Activated CD8-positive, alpha-beta memory T cell treated with anti-CD3 and anti-CD28 coated beads, Interleukin-2, amount 50 U/mL, for 1 hour (primary cell): ENCODE results near the gene CNOT6L.
"Not testable (repeated sequence)": the region's sequence is repeated elsewhere in the genome, so short reads cannot be mapped to it uniquely, and the experiment has no call there.

ENCODE experiments used
- DNase-seq: peaks from one replicate; pipeline ENCODE4 v3.0.0-alpha.2; 2020; ENCODE audit errors: extremely low read depth

CNOT6L gene

DNA sequence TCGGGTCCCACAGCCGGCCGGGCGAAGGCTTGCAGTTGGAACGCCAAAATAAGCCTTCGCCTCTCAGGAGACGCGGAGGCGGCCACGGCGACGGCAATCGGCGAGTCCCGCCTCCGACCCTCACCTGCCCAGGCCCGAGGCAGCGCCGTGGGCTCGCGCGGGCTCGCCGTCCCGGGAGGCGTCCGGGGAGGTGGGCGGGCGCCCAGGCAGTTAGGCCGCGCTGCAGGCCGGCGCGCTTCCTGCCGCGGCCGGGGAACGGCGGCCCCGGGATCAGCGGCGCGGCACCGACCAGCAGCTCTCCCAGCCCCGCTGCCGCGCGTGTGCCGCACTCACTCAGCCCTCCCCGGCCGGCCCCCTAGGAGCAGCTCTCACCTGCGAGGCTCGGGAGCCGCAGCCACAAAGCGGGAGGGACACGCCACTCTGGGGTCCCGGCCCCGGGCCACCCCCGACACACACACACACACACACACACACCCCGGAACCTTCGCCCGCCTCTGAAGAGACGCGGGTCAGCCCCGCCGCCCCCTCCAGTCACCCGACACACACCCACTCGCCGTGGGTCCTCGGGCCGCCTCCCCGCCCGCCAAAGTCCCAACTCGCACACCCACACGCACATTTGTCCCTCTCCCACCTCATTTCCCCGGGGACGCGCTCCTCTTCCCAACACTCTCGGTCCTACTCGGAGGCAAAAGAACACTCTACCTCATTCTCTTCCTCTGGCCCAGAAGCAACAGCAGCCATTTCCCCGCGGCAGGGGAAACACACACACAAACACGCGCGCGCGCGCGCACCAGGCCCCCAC, at the start of gene CNOT6L:
Gene CNOT6L, minus strand, starts transcription at position 767 of the 802 bp plus-strand sequence. Its CDS starts 60 bp downstream, at position 707.
- no peak for DNase-seq

DNA sequence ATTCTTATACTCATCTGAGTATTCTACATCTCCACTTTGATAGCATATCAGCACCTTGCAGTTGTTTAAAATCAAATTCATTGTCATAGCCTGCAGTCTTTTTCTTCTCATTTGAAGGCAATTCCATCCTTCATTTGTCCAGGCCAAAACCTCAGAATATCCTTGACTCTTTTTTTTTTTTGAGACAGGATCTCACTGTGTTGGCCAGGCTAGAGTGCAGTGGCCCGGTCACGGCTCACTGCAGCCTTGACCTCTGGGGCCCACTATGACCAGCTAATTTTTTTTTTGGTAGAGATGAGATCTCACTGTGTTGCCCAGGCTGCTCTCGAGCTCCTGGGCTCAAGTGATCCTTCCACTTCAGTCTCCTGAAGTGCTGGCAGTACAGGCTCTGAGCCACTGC, 46.1 kb upstream of the CNOT6L start:
- no peak for DNase-seq

DNA sequence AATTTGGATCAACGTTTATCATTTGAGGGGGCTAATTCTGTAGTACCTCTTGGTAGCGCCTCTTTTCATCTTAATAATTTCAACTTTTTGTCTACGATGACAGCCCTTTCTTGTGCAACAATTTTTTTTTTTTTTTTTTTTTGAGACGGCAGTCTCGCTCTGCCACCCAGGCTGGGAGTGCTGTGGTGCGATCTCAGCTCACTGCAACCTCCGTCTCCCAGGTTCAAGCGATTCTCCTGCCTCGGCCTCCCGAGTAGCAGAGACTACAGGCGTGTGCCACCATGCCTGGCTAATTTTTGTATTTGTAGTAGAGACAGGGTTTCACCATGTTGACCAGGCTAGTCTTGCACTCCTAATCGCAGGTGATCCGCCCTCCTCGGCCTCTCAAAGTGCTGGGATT, 44.2 kb upstream of the CNOT6L start:
- DNase-seq: not testable (repeated sequence)

DNA sequence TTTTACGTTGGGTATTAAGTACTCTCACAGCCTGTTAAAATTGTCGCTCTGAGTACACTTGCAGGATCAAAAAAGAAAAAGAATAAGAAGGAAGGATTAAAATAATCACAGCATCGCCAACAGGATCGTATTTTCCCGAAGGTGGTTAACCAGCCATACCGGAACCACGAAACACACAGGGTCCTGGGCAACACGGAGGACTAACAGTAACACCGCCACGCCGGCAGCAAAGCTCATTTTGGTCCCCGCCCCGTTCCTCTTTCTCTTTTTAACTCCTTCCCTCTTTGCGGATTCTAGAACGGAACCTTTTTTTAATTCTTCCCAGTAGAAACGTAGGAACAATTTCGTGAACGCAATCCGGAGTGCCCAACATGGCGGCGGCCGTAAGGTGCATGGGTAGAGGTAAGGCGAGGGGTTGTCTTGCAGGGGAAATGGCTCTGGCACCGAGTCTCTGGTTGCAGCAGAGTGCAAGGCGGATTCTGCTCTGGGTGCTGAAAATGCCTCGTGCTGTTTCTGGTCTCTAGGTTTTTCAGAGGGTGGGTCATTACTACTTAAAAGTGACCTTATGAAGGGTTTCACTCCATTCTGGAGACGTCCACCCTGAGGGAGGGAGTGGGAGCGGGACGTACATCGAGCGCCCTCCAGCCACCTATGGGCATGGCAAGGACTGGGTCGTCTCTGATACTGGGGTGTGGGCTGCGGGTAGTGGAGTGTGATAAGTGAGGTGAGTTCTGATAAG, 43.5 kb upstream of the CNOT6L start, which contains the start of gene MRPL1:
Gene MRPL1, plus strand, starts transcription at position 353 of the 739 bp plus-strand sequence. Its CDS starts 19 bp downstream, at position 372.
- DNase-seq: peak; percentile 89

DNA sequence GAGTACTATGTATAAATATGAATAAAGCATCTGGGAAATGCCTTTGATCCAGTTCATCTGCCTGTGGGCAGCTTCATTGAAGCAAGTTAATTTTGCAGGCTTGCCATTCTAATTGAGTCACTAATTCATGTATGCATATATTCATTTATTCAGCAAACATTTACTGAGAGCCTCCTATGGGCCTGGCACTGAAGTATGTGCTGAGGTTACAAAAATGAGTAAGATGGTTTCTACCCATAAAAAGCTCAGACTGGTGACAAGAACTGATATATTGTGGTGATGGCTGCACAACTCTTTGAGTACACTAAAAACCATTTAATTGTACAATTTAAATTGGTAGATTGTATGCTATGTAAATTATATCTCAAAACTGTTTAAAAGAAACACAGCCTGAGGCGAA, 42.3 kb upstream of the CNOT6L start:
- DNase-seq: no peak

DNA sequence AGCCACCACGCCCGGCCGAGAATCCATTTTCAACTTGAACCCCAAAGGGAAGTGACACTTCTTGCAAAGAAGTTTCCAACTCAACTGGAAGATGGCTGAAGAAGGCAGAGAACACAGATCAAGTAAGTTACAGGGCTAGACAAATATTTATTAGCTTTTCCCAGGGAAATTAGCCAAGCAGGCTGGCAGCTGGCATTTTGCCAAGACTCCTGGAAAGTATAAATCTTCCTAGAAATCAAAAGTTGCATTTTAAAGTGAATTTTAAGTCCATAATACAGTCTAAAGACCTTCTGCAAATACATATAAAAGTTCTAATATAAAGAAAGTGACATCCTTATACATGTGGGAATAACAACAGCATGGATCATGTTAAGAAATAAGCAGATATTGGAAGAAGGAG, 40.1 kb upstream of the CNOT6L start:
- DNase-seq: no peak

DNA sequence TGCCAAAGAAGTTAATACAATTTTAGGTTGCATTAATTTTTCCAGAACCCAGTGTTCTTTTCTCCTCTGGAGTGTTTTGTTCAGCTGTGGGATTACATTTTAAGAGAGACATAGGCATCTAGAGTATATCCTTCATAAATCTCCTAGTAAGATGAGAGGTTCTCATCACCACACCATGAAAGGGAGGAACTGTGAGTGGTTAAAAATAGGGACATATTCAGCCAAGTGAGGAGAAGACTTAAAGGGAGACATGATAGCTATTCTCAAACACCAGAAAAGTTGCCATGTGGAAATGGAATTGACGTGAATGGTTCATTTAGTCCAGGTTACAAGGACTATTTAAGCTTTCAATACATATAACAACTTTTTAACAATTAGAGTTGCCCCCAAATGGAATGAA, 37.0 kb upstream of the CNOT6L start:
- DNase-seq: no peak

DNA sequence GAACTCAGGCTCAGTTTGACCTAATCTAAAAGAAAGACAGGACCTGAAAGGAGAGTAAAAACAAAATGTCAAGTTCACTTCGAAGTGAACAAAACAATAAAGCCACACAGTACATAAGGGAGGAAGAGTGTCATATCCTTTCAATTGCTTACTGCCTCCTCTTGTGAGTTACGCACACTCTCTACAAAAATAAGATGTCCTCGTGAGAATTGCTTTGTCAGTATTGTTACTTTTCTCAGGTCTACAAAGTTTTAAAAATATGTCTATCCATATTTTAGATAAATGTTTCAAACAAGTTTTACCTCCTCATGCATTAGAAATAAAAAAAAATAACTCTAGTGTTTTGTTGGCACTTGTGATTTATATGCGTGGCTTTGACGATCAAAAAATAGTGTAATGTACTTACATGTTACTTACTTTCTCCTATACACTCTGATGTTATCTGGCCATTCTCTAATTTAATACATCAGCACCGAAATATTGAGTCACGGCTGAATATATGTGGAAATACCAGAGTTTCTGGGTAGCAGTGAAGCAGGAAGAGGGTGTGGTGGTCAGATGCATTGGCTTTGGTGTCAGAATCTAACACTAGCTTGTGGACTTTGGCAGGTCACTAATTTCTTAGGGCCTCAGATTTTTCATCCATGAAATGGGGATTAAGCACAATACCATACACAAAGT, 35.4 kb upstream of the CNOT6L start:
- DNase-seq: no peak

DNA sequence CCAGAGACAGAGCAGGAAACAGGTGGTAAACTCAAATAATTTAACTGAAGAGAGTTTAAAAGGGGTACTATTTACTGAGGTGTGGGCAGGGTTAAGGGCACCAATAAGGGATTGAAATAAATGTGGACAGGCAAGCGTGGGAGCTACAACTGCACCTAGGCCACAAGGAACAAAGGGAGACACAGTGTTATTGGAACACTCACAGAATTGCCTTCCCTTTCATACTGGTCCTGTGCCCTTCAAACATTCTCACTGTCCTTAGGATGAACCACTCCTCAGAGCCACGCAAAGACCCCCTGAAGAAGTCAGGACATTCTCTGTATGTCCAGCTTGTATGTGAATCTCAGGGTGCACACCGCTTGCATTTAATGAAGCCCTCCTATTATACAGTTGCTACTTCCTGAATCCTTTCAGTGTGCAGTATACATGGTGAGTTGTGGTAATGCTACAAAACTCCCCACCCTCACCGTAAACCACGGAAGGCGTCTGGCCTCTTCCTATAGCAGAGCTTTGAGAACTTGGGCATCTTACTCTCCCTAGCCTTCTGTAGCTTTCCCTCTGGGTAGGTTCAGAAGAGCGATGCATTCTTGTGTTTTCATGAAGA, 33.8 kb upstream of the CNOT6L start:
- DNase-seq: no peak

DNA sequence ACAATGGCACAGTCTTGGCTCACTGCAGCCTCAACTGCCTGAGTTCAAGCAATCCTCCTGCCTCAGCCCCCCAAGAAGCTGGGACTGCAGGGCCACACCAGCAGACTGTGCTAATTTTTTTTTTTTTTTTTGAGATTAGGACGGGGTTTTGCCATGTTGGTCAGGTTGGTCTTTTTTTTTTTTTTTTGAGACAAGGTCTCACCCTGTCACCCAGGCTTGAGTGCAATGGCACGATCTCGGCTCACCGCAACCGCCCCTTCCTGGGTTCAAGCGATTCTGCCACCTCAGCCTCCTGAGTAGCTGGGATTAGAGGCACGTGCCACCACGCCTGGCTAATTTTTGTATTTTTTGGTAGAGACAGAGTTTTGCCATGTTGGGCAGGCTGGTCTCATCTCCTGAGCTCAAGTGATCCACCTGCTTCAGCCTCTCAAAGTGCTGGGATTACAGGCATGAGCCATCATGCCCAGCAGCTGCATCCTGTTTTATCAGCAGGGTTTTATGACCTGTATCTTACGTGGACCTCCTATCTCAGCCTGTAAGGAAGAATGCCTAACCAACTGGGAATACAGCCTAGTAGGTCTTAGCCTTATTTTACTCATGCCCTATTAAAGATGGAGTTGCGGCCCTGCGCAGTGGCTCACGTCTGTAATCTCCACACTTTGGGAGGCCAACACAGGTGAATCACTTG, 30.3 kb upstream of the CNOT6L start:
- no peak for DNase-seq

DNA sequence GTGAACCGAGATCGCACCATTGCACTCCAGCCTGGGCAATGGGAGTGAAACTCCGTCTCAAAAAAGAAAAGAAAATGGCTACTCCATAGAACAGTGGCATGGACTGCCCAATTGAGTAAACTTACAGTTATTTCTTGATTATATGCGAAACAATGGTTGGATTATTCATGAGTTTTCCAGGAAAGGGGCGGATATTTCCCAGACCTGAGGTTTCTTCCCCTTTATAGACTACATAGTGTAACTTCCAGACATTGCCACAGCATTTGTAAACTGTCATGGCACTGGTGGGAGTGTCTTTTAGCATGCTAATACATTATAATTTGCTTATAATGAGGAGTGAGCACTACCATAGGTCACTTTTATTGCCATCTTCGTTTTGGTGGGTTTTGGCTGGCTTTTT, 29.3 kb upstream of the CNOT6L start:
- DNase-seq: no peak

DNA sequence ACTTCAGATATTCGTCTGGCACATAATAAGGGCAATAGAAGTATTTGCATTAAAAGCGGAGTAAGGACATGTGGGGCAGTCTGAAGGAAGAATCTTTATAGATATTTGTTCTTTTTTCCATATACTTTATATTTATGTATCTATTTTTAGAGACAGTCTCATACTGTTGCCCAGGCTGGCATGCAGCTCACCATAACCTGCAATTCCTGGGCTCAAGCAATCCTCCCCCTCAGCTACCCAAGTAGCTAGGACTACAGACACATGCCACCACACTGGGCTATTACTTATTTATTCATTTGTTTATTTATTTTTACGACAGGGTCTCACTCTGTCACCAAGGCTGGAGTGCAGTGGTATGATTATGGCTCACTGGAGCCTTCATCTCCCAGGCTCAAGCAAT, 26.8 kb upstream of the CNOT6L start:
- no peak for DNase-seq

DNA sequence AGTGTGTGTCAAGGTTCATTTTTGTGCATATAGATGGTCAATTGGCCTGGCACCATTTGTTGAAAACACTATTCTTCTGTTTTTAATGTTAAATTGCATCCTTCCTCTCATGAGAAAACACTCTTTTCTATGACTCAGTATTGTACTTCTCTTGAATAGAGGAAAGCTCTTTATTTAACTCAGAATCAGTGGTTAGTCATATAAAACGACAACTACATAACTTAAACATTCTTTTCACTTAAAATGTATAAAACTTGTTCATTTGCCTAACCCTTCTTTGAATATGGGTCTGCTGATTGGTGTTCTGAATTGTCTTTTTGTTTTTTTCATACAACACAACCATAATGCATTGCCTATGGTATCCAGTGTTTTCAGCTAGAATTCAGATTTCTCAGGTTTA, 26.2 kb upstream of the CNOT6L start:
- DNase-seq: no peak

DNA sequence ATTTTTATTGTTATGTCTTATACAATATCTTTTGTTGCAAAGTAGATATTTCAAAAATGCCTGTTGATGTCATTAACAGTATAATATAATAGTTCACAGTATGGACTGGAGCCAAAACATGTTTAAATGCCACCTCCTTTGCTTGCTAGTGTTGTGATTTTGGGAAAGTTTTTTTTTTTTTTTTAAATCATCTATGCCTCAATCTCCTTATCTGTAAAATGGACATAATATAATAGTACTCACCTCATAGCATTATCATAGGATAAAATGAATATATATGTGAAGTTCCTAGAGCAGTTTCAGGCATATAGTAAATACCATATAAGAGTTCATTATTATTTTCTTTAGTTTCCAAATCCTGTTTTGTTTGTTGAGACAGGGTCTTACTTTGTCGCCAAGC, 25.2 kb upstream of the CNOT6L start:
- no peak for DNase-seq

DNA sequence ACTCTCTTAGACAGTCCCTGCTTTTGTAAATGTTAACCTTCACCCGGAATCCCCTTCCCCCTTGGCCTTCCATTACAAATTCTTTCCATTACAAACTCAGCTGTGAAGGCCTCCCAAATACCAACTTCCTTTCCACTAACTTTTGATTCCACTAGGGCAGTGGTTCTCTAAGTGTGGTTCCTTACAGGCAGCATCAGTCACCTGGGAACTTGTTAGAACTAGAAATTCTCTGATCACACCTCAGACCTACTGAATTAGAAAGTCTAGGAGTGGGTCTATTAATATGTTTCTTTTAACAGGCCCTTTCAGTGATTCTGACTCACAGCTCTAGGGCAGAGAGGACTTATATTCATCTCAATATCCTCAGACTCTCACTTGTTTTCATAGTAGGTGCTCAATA, 24.5 kb upstream of the CNOT6L start:
- DNase-seq: no peak

DNA sequence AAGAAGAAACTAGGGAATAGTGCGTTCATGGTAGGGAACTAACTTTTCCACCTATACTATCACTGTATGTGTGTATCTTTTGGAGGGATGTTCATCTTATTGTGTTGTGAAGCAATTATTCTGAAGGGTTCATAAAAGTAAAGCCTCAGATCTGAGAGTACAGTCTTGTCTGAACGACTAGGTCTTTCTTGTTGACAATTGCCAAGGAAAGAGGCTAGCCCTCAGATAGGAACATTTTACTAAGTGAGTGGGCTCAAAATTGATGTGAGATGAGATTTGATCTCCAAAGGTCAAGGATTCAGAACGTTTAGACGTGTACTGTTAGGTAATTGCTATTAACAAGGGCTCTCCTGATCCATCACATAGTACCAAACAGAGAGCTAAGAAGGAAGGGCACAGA, 15.2 kb upstream of the CNOT6L start:
- no peak for DNase-seq

DNA sequence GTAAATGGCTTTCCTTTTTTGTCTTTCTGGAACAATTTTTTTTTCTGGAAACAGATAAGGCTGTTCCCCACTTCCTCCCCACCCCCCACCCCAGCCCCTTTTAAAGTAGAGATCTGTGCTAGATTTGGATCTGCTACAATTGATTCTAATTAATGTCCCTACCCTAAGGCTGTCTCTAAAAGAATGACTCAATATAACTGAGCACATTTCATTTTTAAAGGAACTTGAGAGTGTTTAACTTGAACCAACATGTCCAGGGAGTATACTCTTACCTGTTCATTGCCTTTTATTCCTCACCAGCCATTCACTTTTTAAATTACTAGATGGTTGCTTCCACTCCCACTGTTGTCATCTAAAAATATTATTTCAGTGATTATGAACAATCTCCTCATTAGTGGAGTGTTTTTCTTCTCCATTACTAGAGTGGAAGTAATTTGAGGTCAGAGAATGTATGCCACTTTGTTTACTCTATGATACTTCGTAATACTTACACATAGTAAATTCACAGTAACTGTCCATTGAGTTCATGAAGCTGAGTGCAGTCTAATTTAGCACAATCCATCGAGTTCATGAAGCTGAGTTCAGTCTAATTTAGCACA, 14.1 kb upstream of the CNOT6L start:
- no peak for DNase-seq

DNA sequence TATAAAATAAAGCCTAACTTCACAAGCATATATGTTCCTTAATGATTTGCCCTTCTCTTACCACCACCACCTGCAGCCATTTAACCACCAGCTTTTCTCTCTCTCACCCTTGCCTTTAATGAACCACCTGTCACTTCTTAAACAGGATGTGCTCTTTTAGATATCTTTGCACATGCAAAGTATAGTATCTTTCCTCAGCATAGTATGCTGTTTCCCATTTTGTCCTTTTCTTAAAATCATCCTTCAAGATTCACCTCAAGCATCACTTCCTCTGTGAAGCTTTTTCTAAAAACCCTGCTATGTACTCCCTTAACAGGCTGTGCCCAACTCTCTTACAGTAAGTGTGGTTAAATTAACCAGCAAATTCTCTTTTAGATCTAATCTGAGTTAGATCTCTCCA, 8.2 kb upstream of the CNOT6L start:
- no peak for DNase-seq

DNA sequence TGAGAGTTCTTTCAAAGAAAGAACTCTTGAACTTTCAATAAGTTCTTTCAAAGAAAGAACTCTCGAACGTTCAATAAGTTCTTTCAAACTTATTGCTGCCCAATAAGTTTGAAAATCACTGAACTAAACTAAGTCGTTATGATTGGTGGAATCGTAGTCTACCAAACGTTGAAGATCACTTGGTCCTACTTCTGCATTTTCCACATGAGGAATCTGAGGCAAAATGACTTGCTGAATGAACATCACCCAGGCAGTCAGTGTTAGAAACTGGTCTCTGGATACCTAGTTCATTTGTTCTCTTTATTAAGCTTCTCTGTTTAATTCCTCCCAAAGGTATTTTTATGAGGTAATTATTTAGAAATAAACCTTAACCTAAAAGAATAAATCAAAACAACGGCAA, 7.1 kb upstream of the CNOT6L start:
- no peak for DNase-seq

DNA sequence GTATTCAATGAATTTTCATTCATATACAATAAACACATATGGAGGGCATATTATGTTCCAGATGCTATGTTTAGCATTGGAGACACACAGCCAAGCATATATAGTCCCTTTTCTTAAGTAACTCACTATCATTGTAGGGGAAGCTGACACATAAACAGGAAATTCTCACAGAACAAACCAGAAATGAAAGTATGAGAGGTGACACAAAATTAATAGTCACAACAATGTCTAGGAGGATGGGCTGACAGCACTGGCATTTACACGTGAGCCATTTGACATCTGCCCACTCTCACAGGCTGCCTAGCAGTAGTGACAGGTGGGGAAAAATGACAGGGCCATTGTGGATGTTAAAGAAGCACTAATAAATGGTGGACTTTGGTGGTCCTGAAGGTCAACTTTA, 2.6 kb upstream of the CNOT6L start:
- DNase-seq: no peak
